ENCODE measurements around the gene SHROOM4. TPM values are rescaled to one million over a fixed set of nuclear protein-coding genes. Genes with fewer than 3 reads are reported as not detected.

The SHROOM4 gene
- total and polyA plus RNA-seq, 2 of the 13 experiments (the other 11 are each of a cell fraction or from before 2014, with no cell fraction given) = 0.08 to 0.18 TPM

GRCh38 chrX:50614460-50614859 lies 199.5 kb downstream of the SHROOM4 start:
- ATAC-seq (no peak), DNase-seq (ENCODE audit: low spot score) (no peak), FAIRE-seq (no peak)
- no peak overlapping the region for H3K27ac ChIP-seq (ENCODE audit: extremely low read length, insufficient read depth, low read length)
- intact Hi-C loops (cut with micrococcal nuclease; ENCODE audit: unreplicated experiment) = no loop called here
- H3K36me3 ChIP-seq (replicated peaks in 1 of 2; ENCODE audit: control insufficient read depth in 1 of 2, insufficient read depth in 2 of 2, low read length in 2 of 2) = no peaks in the 10 kb centered on the region
- H4K20me1 ChIP-seq (ENCODE audit: insufficient read depth, low read length) = no peaks in the 10 kb centered on the region
- POLR2A ChIA-PET = no interaction called here
- no peaks in the 10 kb centered on the region for H3K9me3 ChIP-seq (ENCODE audit: low read length)
- no peak overlapping the region for H2AFZ ChIP-seq (ENCODE audit: low read length)
- no peaks in the 10 kb centered on the region for H3K4me1 ChIP-seq (ENCODE audit: insufficient read depth, low read length)
- WGBS (ENCODE audit: low lambda C conversion rate) = 14% methylated on average over 1 of the region's 1 CpG
- H3K4me3 ChIP-seq (replicated peaks in 1 of 3; ENCODE audit: insufficient read depth in 1 of 3, low read depth in 2 of 3, low read length in 3 of 3) = no peak overlapping the region
- H3K27me3 ChIP-seq (ENCODE audit: control insufficient read depth in 1 of 2, insufficient read depth in 2 of 2, low read length in 2 of 2) = no peaks in the 10 kb centered on the region
- TF ChIP-seq PITX1 (CRISPR knock-in tag; IDR thresholded peaks at IDR 0.05) (no peak), MATR3 (CRISPR knock-in tag; IDR thresholded peaks at IDR 0.05) (no peak), ZSCAN31 (CRISPR knock-in tag; IDR thresholded peaks at IDR 0.05; ENCODE audit: low read depth) (no peak)
- no TSS peak for BruUV-seq (replicated peaks)
- H3K9ac ChIP-seq (ENCODE audit: insufficient read depth, low read depth, low read length) = no peak overlapping the region
- H3K79me2 ChIP-seq (ENCODE audit: insufficient read depth, low read length) = no peaks in the 10 kb centered on the region
- in situ Hi-C loops (cut with HindIII; ENCODE audit: extremely low pct_ligation_motif_present, low pct_unique_long_range_greater_than_20kb) = no loop called here
- no peak overlapping the region for H3K4me2 ChIP-seq (ENCODE audit: low read depth, low read length)
- CTCF ChIA-PET (ENCODE audit: low intra/inter-chr PET ratio, low total read pairs) = no interaction called here

GRCh38 chrX:50613846-50614245 lies 200.1 kb downstream of the SHROOM4 start:
- no peak overlapping the region for H2AFZ ChIP-seq (ENCODE audit: low read length)
- H3K27ac ChIP-seq (ENCODE audit: extremely low read length, insufficient read depth, low read length) = no peak overlapping the region
- H3K4me1 ChIP-seq (ENCODE audit: insufficient read depth, low read length) = no peaks in the 10 kb centered on the region
- ChIA-PET CTCF (ENCODE audit: low intra/inter-chr PET ratio, low total read pairs) (no interaction called here), POLR2A (no interaction called here)
- no peaks in the 10 kb centered on the region for H3K79me2 ChIP-seq (ENCODE audit: insufficient read depth, low read length)
- in situ Hi-C loops (cut with HindIII; ENCODE audit: extremely low pct_ligation_motif_present, low pct_unique_long_range_greater_than_20kb) (no loop called here), intact Hi-C loops (cut with micrococcal nuclease; ENCODE audit: unreplicated experiment) (no loop called here)
- no peaks in the 10 kb centered on the region for H3K27me3 ChIP-seq (ENCODE audit: control insufficient read depth in 1 of 2, insufficient read depth in 2 of 2, low read length in 2 of 2)
- H3K4me3 ChIP-seq (replicated peaks in 1 of 3; ENCODE audit: insufficient read depth in 1 of 3, low read depth in 2 of 3, low read length in 3 of 3) = no peak overlapping the region
- H3K4me2 ChIP-seq (ENCODE audit: low read depth, low read length) = no peak overlapping the region
- TF ChIP-seq ZNF550 (CRISPR knock-in tag; IDR thresholded peaks at IDR 0.05; ENCODE audit: borderline replicate concordance) (no peak), HHEX (CRISPR knock-in tag; IDR thresholded peaks at IDR 0.05) (no peak), ZNF781 (CRISPR knock-in tag; IDR thresholded peaks at IDR 0.05; ENCODE audit: borderline replicate concordance, not compliant biosample characterization) (no peak), ZMYM3 (CRISPR knock-in tag; IDR thresholded peaks at IDR 0.05) (no peak)
- FAIRE-seq = no peak
- 34% methylated on average over 2 of the region's 2 CpGs for WGBS (ENCODE audit: low lambda C conversion rate)
- DNase-seq (ENCODE audit: low spot score) = no peak
- no TSS peak for BruUV-seq (replicated peaks)
- no peaks in the 10 kb centered on the region for H3K9me3 ChIP-seq (ENCODE audit: low read length)
- H3K36me3 ChIP-seq (replicated peaks in 1 of 2; ENCODE audit: control insufficient read depth in 1 of 2, insufficient read depth in 2 of 2, low read length in 2 of 2) = no peaks in the 10 kb centered on the region
- H4K20me1 ChIP-seq (ENCODE audit: insufficient read depth, low read length) = no peaks in the 10 kb centered on the region
- ATAC-seq = no peak
- H3K9ac ChIP-seq (ENCODE audit: insufficient read depth, low read depth, low read length) = no peak overlapping the region

Measured in HepG2 (cell line).